BJ (cell line): ENCODE data around the gene GSE1. TPM values are rescaled to one million over a fixed set of nuclear protein-coding genes. Genes with fewer than 3 reads are reported as not detected.

Experiments used
- CTCF ChIA-PET: fragments of 350-600 bp; formaldehyde crosslinking; extraction: SDS; loops from one replicate; lab custom pipeline; 2021; ENCODE audit warnings: antibody characterized with exemption, inconsistent platforms; lab: Yijun Ruan, JAX
- POLR2A ChIA-PET: fragments of 300-600 bp; sonication (Branson Sonifier 250); formaldehyde crosslinking; extraction: SDS; loops from one replicate; lab custom pipeline; 2021; ENCODE audit warnings: antibody characterized with exemption; lab: Charles Lee
- DNase-seq: peaks from one replicate; pipeline ENCODE4 v3.0.0-alpha.2; 2011; ENCODE audit warnings: low read depth
- H3K27me3 ChIP-seq: 2 replicates; pipeline ENCODE4 v1.6.0; 2011; ENCODE audit warnings: low read length; ENCODE audit not compliant: control insufficient read depth, insufficient read depth
- H3K36me3 ChIP-seq: 2 replicates; pipeline ENCODE4 v1.5.1; 2011; ENCODE audit warnings: low read length; ENCODE audit not compliant: control insufficient read depth, insufficient read depth
- H3K4me3 ChIP-seq: 2 replicates; pipeline ENCODE4 v1.5.1; 2011; ENCODE audit warnings: low read depth, mild to moderate bottlenecking, control low read depth, low read length
- CTCF ChIP-seq: IDR thresholded peaks from 2 replicates; pipeline ENCODE4 v1.5.1; 2011; ENCODE audit warnings: low read depth, mild to moderate bottlenecking, control low read depth, inconsistent platforms, low read length, moderate library complexity; ENCODE audit not compliant: insufficient read depth
- polyA plus RNA-seq: library from polyadenylated mRNA; depleted of rRNA; stranded (reverse); fragments of >200 nt; gene quantifications from 2 replicates; pipeline ENCODE4 v1.2.3, GENCODE V29; 2011

The GSE1 gene
- polyA plus RNA-seq, 1 experiment, result 16.2 TPM

- ChIA-PET CTCF (interaction anchor here (0.6 kb wide), 1 partner anchor 8 kb away, joined by 3 read pairs; no protein-coding TSS in a partner anchor), POLR2A (no interaction called here)
- no peak overlapping the region for H3K4me3 ChIP-seq
- no peaks in the 10 kb centered on the region for H3K27me3 ChIP-seq
- H3K36me3 ChIP-seq, result no peaks in the 10 kb centered on the region
- DNase-seq, result no peak
- TF ChIP-seq CTCF, result no peak
Measured at GRCh38 chr16:85706449-85707034, 93.4 kb downstream of the GSE1 start.

- DNase-seq, result no peak
- POLR2A ChIA-PET, result no interaction called here
- H3K36me3 ChIP-seq, result no peaks in the 10 kb centered on the region
- H3K4me3 ChIP-seq, result no peak overlapping the region
- TF ChIP-seq CTCF, result no peak
- no peaks in the 10 kb centered on the region for H3K27me3 ChIP-seq
- CTCF ChIA-PET, result no interaction called here
Measured at GRCh38 chr16:85707528-85708095, 94.5 kb downstream of the GSE1 start.

GRCh38 chr16:85708338-85708737, 95.2 kb downstream of the GSE1 start:
- H3K36me3 ChIP-seq, result no peaks in the 10 kb centered on the region
- CTCF ChIA-PET, result interaction anchor here (1.8 kb wide), 1 partner anchor 10 kb away, joined by 10 read pairs; no protein-coding TSS in a partner anchor
- H3K4me3 ChIP-seq, result no peak overlapping the region
- POLR2A ChIA-PET, result no interaction called here
- DNase-seq, result no peak
- TF ChIP-seq CTCF, result no peak
- no peaks in the 10 kb centered on the region for H3K27me3 ChIP-seq

GRCh38 chr16:85709766-85710585, 96.9 kb downstream of the GSE1 start:
- no peak overlapping the region for H3K4me3 ChIP-seq
- DNase-seq, result no peak
- ChIA-PET POLR2A (no interaction called here), CTCF (interaction anchor here (0.8 to 1.8 kb wide), 2 partner anchors 8 to 434 kb away, joined by 4 to 10 read pairs; no protein-coding TSS in a partner anchor)
- TF ChIP-seq CTCF, result no peak
- H3K27me3 ChIP-seq, result no peaks in the 10 kb centered on the region
- H3K36me3 ChIP-seq, result no peaks in the 10 kb centered on the region

GRCh38 chr16:85710732-85711131, 97.6 kb downstream of the GSE1 start:
- H3K36me3 ChIP-seq, result no peaks in the 10 kb centered on the region
- ChIA-PET POLR2A (no interaction called here), CTCF (no interaction called here)
- no peak overlapping the region for H3K4me3 ChIP-seq
- TF ChIP-seq CTCF, result no peak
- H3K27me3 ChIP-seq, result no peaks in the 10 kb centered on the region
- no peak for DNase-seq
